NK-92 (cell line): ENCODE results near the gene GMPPA.

Experiments used
- DNase-seq: peaks from one replicate; lab custom pipeline; 2025; ENCODE audit not compliant: unreplicated experiment; lab: John Stamatoyannopoulos, UW

The GMPPA gene

GRCh38 chr2:219517954-219518778 lies 19.5 kb downstream of the GMPPA start:
- no peak for DNase-seq

- DNase-seq: no peak
Observed at GRCh38 chr2:219519526-219519916, 20.8 kb downstream of the GMPPA start.

GRCh38 chr2:219520079-219520478 lies 21.4 kb downstream of the GMPPA start:
- no peak for DNase-seq

GRCh38 chr2:219521066-219521880 lies 22.6 kb downstream of the GMPPA start:
- no peak for DNase-seq

GRCh38 chr2:219522111-219523030 lies 23.7 kb downstream of the GMPPA start:
- DNase-seq: no peak

GRCh38 chr2:219523031-219523671 lies 24.5 kb downstream of the GMPPA start:
- no peak for DNase-seq

- no peak for DNase-seq
Observed at GRCh38 chr2:219524817-219525216, 26.1 kb downstream of the GMPPA start.

- no peak for DNase-seq
Observed at GRCh38 chr2:219525533-219526232, 27.0 kb downstream of the GMPPA start.

- DNase-seq: no peak
Observed at GRCh38 chr2:219526320-219527075, 27.8 kb downstream of the GMPPA start.

- no peak for DNase-seq
Observed at GRCh38 chr2:219527076-219527394, 28.3 kb downstream of the GMPPA start.

GRCh38 chr2:219527472-219527871 lies 28.8 kb downstream of the GMPPA start:
- no peak for DNase-seq

GRCh38 chr2:219530048-219530963 lies 31.6 kb downstream of the GMPPA start:
- DNase-seq: peak; percentile 13

GRCh38 chr2:219531639-219532377 lies 33.1 kb downstream of the GMPPA start:
- DNase-seq: no peak

GRCh38 chr2:219532378-219532649 lies 33.6 kb downstream of the GMPPA start:
- no peak for DNase-seq

- no peak for DNase-seq
Observed at GRCh38 chr2:219533930-219534661, 35.4 kb downstream of the GMPPA start.

- no peak for DNase-seq
Observed at GRCh38 chr2:219536425-219536824, 37.7 kb downstream of the GMPPA start.

GRCh38 chr2:219536967-219537366 lies 38.3 kb downstream of the GMPPA start:
- DNase-seq: no peak
